ENCODE measurements around the gene MOB4. TPM values are rescaled to one million over a fixed set of nuclear protein-coding genes. Genes with fewer than 3 reads are reported as not detected.

MOB4 gene
- total RNA-seq, 1 donor from 2014 or later = 46.4 TPM

GRCh38 chr2:197498235-197498936 lies 17.5 kb upstream of the MOB4 start:
- Mint-ChIP-seq H3K4me3 (ENCODE audit: unreplicated experiment) (peak overlapping the region; percentile 97), H3K27me3 (ENCODE audit: unreplicated experiment) (peaks cover 4% of the 10 kb centered on the region), H3K4me1 (ENCODE audit: low read depth, unreplicated experiment) (peaks cover 17% of the 10 kb centered on the region), H3K36me3 (ENCODE audit: unreplicated experiment) (no peaks in the 10 kb centered on the region), H3K27ac (ENCODE audit: unreplicated experiment) (peak overlapping the region; percentile 91), H3K9me3 (ENCODE audit: unreplicated experiment) (peaks cover 8% of the 10 kb centered on the region)
- TF ChIP-seq, protein P1, sequence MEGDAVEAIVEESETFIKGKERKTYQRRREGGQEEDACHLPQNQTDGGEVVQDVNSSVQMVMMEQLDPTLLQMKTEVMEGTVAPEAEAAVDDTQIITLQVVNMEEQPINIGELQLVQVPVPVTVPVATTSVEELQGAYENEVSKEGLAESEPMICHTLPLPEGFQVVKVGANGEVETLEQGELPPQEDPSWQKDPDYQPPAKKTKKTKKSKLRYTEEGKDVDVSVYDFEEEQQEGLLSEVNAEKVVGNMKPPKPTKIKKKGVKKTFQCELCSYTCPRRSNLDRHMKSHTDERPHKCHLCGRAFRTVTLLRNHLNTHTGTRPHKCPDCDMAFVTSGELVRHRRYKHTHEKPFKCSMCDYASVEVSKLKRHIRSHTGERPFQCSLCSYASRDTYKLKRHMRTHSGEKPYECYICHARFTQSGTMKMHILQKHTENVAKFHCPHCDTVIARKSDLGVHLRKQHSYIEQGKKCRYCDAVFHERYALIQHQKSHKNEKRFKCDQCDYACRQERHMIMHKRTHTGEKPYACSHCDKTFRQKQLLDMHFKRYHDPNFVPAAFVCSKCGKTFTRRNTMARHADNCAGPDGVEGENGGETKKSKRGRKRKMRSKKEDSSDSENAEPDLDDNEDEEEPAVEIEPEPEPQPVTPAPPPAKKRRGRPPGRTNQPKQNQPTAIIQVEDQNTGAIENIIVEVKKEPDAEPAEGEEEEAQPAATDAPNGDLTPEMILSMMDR (IDR thresholded peaks at IDR 0.05; ENCODE audit: partially characterized antibody, unreplicated experiment) = no peak
- no peak for DNase-seq

- peak overlapping the region; percentile 97 for H3K4me3 Mint-ChIP-seq (ENCODE audit: unreplicated experiment)
These were observed 16.8 kb upstream of the MOB4 start for GRCh38 chr2:197498937-197499593.

GRCh38 chr2:197499594-197500502 lies 16.0 kb upstream of the MOB4 start, which contains the start of the genes HSPD1 and HSPE1:
HSPD1 (minus strand) TSS chr2:197499840; CDS start chr2:197498848, 992 bp downstream.
HSPE1 (plus strand) TSS chr2:197500379; CDS start chr2:197500437, 58 bp downstream.
- H3K36me3 Mint-ChIP-seq (ENCODE audit: unreplicated experiment) = no peaks in the 10 kb centered on the region
- H3K27me3 Mint-ChIP-seq (ENCODE audit: unreplicated experiment) = peaks cover 4% of the 10 kb centered on the region
- TF ChIP-seq, protein P1 (IDR thresholded peaks at IDR 0.05; ENCODE audit: partially characterized antibody, unreplicated experiment) = no peak
- peak within 1 kb of the TSS; percentile 97 for H3K4me3 Mint-ChIP-seq (ENCODE audit: unreplicated experiment)
- H3K4me1 Mint-ChIP-seq (ENCODE audit: low read depth, unreplicated experiment) = peaks cover 17% of the 10 kb centered on the region
- peak; percentile 98 for DNase-seq
- peak within 1 kb of the TSS; percentile 91 for H3K27ac Mint-ChIP-seq (ENCODE audit: unreplicated experiment)
- H3K9me3 Mint-ChIP-seq (ENCODE audit: unreplicated experiment) = peaks cover 8% of the 10 kb centered on the region

More at GRCh38 chr2:197498937-197499593, 16.8 kb upstream of the MOB4 start:
- Mint-ChIP-seq H3K27ac (ENCODE audit: unreplicated experiment) (peak overlapping the region; percentile 91), H3K9me3 (ENCODE audit: unreplicated experiment) (peaks cover 8% of the 10 kb centered on the region), H3K27me3 (ENCODE audit: unreplicated experiment) (peaks cover 4% of the 10 kb centered on the region), H3K4me1 (ENCODE audit: low read depth, unreplicated experiment) (peaks cover 17% of the 10 kb centered on the region), H3K36me3 (ENCODE audit: unreplicated experiment) (no peaks in the 10 kb centered on the region)
- TF ChIP-seq, protein P1 (IDR thresholded peaks at IDR 0.05; ENCODE audit: partially characterized antibody, unreplicated experiment) = no peak
- peak; percentile 74 for DNase-seq

- DNase-seq = no peak
- Mint-ChIP-seq H3K27ac (ENCODE audit: unreplicated experiment) (peak overlapping the region; percentile 89), H3K4me3 (ENCODE audit: unreplicated experiment) (peak overlapping the region; percentile 92), H3K36me3 (ENCODE audit: unreplicated experiment) (no peaks in the 10 kb centered on the region), H3K4me1 (ENCODE audit: low read depth, unreplicated experiment) (peaks cover 17% of the 10 kb centered on the region), H3K27me3 (ENCODE audit: unreplicated experiment) (peaks cover 4% of the 10 kb centered on the region), H3K9me3 (ENCODE audit: unreplicated experiment) (peaks cover 8% of the 10 kb centered on the region)
- TF ChIP-seq, protein P1 (IDR thresholded peaks at IDR 0.05; ENCODE audit: partially characterized antibody, unreplicated experiment) = no peak
These were observed 15.2 kb upstream of the MOB4 start for GRCh38 chr2:197500503-197501131.

Data from glutamatergic neuron (in vitro differentiated cells).